Activated CD8-positive, alpha-beta memory T cell treated with anti-CD3 and anti-CD28 coated beads, Interleukin-2, amount 50 U/mL, for 4 hours (primary cell): ENCODE measurements around the gene ESPN.
"Not testable (repeated sequence)": the region's sequence is repeated elsewhere in the genome, so short reads cannot be mapped to it uniquely, and the experiment has no call there.

ENCODE experiments used
- DNase-seq: peaks from one replicate; pipeline ENCODE4 v3.0.0-alpha.2; 2020

ESPN gene

GRCh38 chr1:6424619-6425593 is at the start of gene ESPN:
TSS of gene ESPN (plus strand) at chr1:6424776. CDS start at chr1:6424956, 180 bp downstream.
- DNase-seq: no peak

- DNase-seq: no peak
Observed at GRCh38 chr1:6378096-6378746, 46.4 kb upstream of the ESPN start.

- DNase-seq: no peak
Observed at GRCh38 chr1:6380037-6380436, 44.5 kb upstream of the ESPN start.

- no peak for DNase-seq
Observed at GRCh38 chr1:6384135-6384534, 40.4 kb upstream of the ESPN start.

GRCh38 chr1:6384962-6385361 is 39.6 kb upstream of the ESPN start:
- no peak for DNase-seq

- DNase-seq: no peak
Observed at GRCh38 chr1:6385488-6386191, 38.9 kb upstream of the ESPN start.

GRCh38 chr1:6386371-6386949 is 38.1 kb upstream of the ESPN start:
- DNase-seq: no peak

- no peak for DNase-seq
Observed at GRCh38 chr1:6389971-6390370, 34.6 kb upstream of the ESPN start.

- DNase-seq: no peak
Observed at GRCh38 chr1:6391951-6392808, 32.4 kb upstream of the ESPN start.

GRCh38 chr1:6392809-6393399 is 31.7 kb upstream of the ESPN start:
- no peak for DNase-seq

GRCh38 chr1:6393400-6394187 is 31.0 kb upstream of the ESPN start, which contains the start of gene ACOT7:
TSS of gene ACOT7 (minus strand) at chr1:6393767. CDS start at chr1:6393399, 368 bp downstream.
- peak; percentile 90 for DNase-seq

- DNase-seq: not testable (repeated sequence)
Observed at GRCh38 chr1:6395130-6395529, 29.4 kb upstream of the ESPN start.

GRCh38 chr1:6395781-6396244 is 28.8 kb upstream of the ESPN start:
- not testable (repeated sequence) for DNase-seq

GRCh38 chr1:6396998-6397397 is 27.6 kb upstream of the ESPN start:
- no peak for DNase-seq

- no peak for DNase-seq
Observed at GRCh38 chr1:6397844-6398441, 26.6 kb upstream of the ESPN start.

- no peak for DNase-seq
Observed at GRCh38 chr1:6399294-6399693, 25.3 kb upstream of the ESPN start.

GRCh38 chr1:6401673-6402072 is 22.9 kb upstream of the ESPN start:
- no peak for DNase-seq

- DNase-seq: no peak
Observed at GRCh38 chr1:6408023-6408422, 16.6 kb upstream of the ESPN start.

GRCh38 chr1:6409053-6409452 is 15.5 kb upstream of the ESPN start:
- no peak for DNase-seq

- no peak for DNase-seq
Observed at GRCh38 chr1:6409733-6410132, 14.8 kb upstream of the ESPN start.
